ENCODE data around the gene SPG11. TPM values are rescaled to one million over a fixed set of nuclear protein-coding genes. Genes with fewer than 3 reads are reported as not detected.
A peak's percentile ranks its signal among the peaks of the same experiment; 100 is the strongest.
"Not testable (repeated sequence)": the region's sequence is repeated elsewhere in the genome, so short reads cannot be mapped to it uniquely, and the experiment has no call there.

SPG11 gene
- total and polyA plus RNA-seq, 9 of the 15 experiments (the other 6 are each of a cell fraction or from before 2014, with no cell fraction given) = 23.3 to 71.2 (median 45.6) TPM

DNA sequence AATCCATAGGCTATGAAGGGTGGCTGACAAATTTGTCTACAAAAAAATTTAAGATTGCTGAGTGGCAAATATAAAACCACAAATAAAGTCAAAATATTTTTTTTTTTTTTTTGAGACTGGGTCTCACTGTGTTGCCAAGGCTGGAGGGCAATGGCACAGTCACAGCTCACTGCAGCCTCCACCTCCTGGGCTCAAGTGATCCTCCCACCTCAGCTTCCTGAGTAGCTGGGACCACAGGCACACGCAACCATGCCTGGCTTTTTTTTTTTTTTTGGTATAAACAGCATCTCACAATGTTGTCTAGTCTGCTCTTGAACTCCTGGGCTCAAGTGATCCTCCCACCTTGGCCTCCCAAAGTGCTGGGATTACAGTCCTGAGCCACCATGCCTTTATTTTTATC, 26.8 kb upstream of the SPG11 start:
- H3K79me2 ChIP-seq (ENCODE audit: control insufficient read depth, insufficient read depth, low read length); ATAC-seq; in situ Hi-C loops (cut with MboI); H3K9me1 ChIP-seq (ENCODE audit: control insufficient read depth, insufficient read depth, low read length); H3K27me3 ChIP-seq (ENCODE audit: control insufficient read depth in 2 of 2, insufficient read depth in 2 of 2, low read length in 2 of 2); DNase-seq (ENCODE audit: extremely low read depth in 1 of 4, low spot score in 3 of 4); H3K36me3 ChIP-seq (ENCODE audit: control insufficient read depth, insufficient read depth, low read length); H3K4me2 ChIP-seq (ENCODE audit: insufficient read depth, low read length); CTCF ChIA-PET (ENCODE audit: low intra/inter-chr PET ratio); H3K27ac ChIP-seq (ENCODE audit: extremely low read depth, low read depth, low read length); H3K9ac ChIP-seq (ENCODE audit: insufficient read depth in 1 of 2, low read depth in 2 of 2, low read length in 2 of 2); H4K20me1 ChIP-seq (replicated peaks; ENCODE audit: control insufficient read depth, insufficient read depth, low read length); H3K4me3 ChIP-seq; H2AFZ ChIP-seq (ENCODE audit: low read depth, low read length); intact Hi-C loops (cut with micrococcal nuclease); BruUV-seq (replicated peaks); H3K4me1 ChIP-seq (replicated peaks in 1 of 2; ENCODE audit: control insufficient read depth in 2 of 2, insufficient read depth in 2 of 2, low read length in 2 of 2); H3K9me3 ChIP-seq (replicated peaks; ENCODE audit: control insufficient read depth, insufficient read depth, low read depth, low read length); FAIRE-seq: not testable (repeated sequence)
- POLR2A ChIA-PET = interaction anchor here (1.4 kb wide), 1 partner anchor 13 kb away, joined by 3 read pairs; no protein-coding TSS in a partner anchor
- 40% methylated on average over 1 of the region's 1 CpG for WGBS (ENCODE audit: insufficient coverage, low coverage, missing lambda C conversion rate)

DNA sequence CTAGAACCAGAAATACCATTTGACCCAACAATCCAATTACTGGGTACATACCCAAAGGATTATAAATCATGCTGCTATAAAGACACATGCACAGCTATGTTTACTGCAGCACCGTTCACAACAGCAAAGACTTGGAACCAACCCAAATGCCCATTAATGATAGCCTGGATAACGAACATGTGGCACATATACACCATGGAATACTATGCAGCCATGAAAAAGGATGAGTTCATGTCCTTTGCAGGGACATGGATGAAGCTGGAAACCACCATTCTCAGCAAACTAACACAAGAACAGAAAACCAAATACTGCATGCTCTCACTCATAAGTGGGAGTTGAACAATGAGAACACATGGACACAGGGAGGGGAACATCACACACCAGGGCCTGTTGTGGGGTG, 25.9 kb upstream of the SPG11 start:
- H3K9me3 ChIP-seq (replicated peaks; ENCODE audit: control insufficient read depth, insufficient read depth, low read depth, low read length); ATAC-seq; H3K36me3 ChIP-seq (ENCODE audit: control insufficient read depth, insufficient read depth, low read length); CTCF ChIA-PET (ENCODE audit: low intra/inter-chr PET ratio); H3K27me3 ChIP-seq (ENCODE audit: control insufficient read depth in 2 of 2, insufficient read depth in 2 of 2, low read length in 2 of 2); H3K9ac ChIP-seq (ENCODE audit: insufficient read depth in 1 of 2, low read depth in 2 of 2, low read length in 2 of 2); H3K27ac ChIP-seq (ENCODE audit: extremely low read depth, low read depth, low read length); BruUV-seq (replicated peaks); in situ Hi-C loops (cut with MboI); FAIRE-seq; H4K20me1 ChIP-seq (replicated peaks; ENCODE audit: control insufficient read depth, insufficient read depth, low read length); DNase-seq (ENCODE audit: extremely low read depth in 1 of 4, low spot score in 3 of 4); H3K9me1 ChIP-seq (ENCODE audit: control insufficient read depth, insufficient read depth, low read length); H3K4me2 ChIP-seq (ENCODE audit: insufficient read depth, low read length); POLR2A ChIA-PET; intact Hi-C loops (cut with micrococcal nuclease); H2AFZ ChIP-seq (ENCODE audit: low read depth, low read length); H3K4me1 ChIP-seq (replicated peaks in 1 of 2; ENCODE audit: control insufficient read depth in 2 of 2, insufficient read depth in 2 of 2, low read length in 2 of 2); H3K79me2 ChIP-seq (ENCODE audit: control insufficient read depth, insufficient read depth, low read length); H3K4me3 ChIP-seq: not testable (repeated sequence)
- TF ChIP-seq KDM1A (IDR thresholded peaks at IDR 0.05) = peak; percentile 23 to 60; a peak in 1 of 4 replicates
- peak; percentile 98 for TF ChIP-seq ZNF146 (CRISPR knock-in tag; IDR thresholded peaks at IDR 0.05; ENCODE audit: unreplicated experiment)
- TF ChIP-seq SMARCA5 (IDR thresholded peaks at IDR 0.05) = 0 out of 2 replicates have a peak, but pooled peaks have one; percentile 45
- TF ChIP-seq RBM25 (IDR thresholded peaks at IDR 0.05; ENCODE audit: low read depth, low read length, severe bottlenecking) = peak; percentile 34
- peak; percentile 87 for TF ChIP-seq BCOR (IDR thresholded peaks at IDR 0.05)
- 3% methylated on average over 2 of the region's 2 CpGs for WGBS (ENCODE audit: insufficient coverage, low coverage, missing lambda C conversion rate)

Measured in K562 (cell line).